Keratinocyte (primary cell): ENCODE measurements around the gene DNAJB13.

ENCODE experiments used
- EZH2 ChIP-seq: IDR thresholded peaks from one replicate; pipeline ENCODE4 v1.6.1; 2012; ENCODE audit warnings: inconsistent platforms, mild to moderate bottlenecking, low read length, moderate library complexity
- TF ChIP-seq, protein P1 (sequence below), 3 experiments: IDR thresholded peaks in 1 of 3; conservative IDR thresholded peaks in 1 of 3; optimal IDR thresholded peaks in 1 of 3; 2 replicates in 2 of 3; 3 replicates in 1 of 3; pipeline versions ENCODE3 to v1.5.1; 2011; ENCODE audit warnings: low read length in 3 of 3, mild to moderate bottlenecking in 3 of 3, moderate library complexity in 2 of 3, control low read depth in 1 of 3, inconsistent platforms in 1 of 3; ENCODE audit not compliant: insufficient read depth in 2 of 3; ENCODE audit errors: extremely low read depth in 1 of 3

GRCh38 chr11:73913472-73913871 is 37.4 kb upstream of the DNAJB13 start:
- TF ChIP-seq, protein P1, sequence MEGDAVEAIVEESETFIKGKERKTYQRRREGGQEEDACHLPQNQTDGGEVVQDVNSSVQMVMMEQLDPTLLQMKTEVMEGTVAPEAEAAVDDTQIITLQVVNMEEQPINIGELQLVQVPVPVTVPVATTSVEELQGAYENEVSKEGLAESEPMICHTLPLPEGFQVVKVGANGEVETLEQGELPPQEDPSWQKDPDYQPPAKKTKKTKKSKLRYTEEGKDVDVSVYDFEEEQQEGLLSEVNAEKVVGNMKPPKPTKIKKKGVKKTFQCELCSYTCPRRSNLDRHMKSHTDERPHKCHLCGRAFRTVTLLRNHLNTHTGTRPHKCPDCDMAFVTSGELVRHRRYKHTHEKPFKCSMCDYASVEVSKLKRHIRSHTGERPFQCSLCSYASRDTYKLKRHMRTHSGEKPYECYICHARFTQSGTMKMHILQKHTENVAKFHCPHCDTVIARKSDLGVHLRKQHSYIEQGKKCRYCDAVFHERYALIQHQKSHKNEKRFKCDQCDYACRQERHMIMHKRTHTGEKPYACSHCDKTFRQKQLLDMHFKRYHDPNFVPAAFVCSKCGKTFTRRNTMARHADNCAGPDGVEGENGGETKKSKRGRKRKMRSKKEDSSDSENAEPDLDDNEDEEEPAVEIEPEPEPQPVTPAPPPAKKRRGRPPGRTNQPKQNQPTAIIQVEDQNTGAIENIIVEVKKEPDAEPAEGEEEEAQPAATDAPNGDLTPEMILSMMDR (optimal IDR thresholded peaks at IDR 0.05 in 1 of 3, IDR thresholded peaks at IDR 0.05 in 1 of 3, conservative IDR thresholded peaks at IDR 0.05 in 1 of 3; ENCODE audit: extremely low read depth in 1 of 3, insufficient read depth in 2 of 3, low read length in 3 of 3), result no peak
- TF ChIP-seq EZH2, result no peak
